Epithelial cell of proximal tubule (primary cell): ENCODE data around the gene NBEAL2. TPM values are rescaled to one million over a fixed set of nuclear protein-coding genes. Genes with fewer than 3 reads are reported as not detected.
"Not testable (repeated sequence)": the region's sequence is repeated elsewhere in the genome, so short reads cannot be mapped to it uniquely, and the experiment has no call there.

ENCODE experiments used
- DNase-seq: peaks from one replicate; pipeline ENCODE4 v3.0.0-alpha.2; 2011; ENCODE audit warnings: low read depth
- H3K4me3 ChIP-seq: 2 replicates; pipeline ENCODE4 v1.5.1; 2011; ENCODE audit warnings: low read depth, mild to moderate bottlenecking, low read length
- total RNA-seq: library from RNA; depleted of rRNA; stranded (reverse); fragments of >200 nt; gene quantifications from 2 replicates; pipeline ENCODE4 v1.2.3, GENCODE V29; 2015
- TF ChIP-seq, protein P1 (sequence below): conservative IDR thresholded peaks from 2 replicates; pipeline ENCODE4 v1.5.1; 2012; ENCODE audit warnings: low read depth, mild to moderate bottlenecking, low read length

NBEAL2 gene
- total RNA-seq, 1 donor from 2014 or later, result 79.7 TPM

DNA sequence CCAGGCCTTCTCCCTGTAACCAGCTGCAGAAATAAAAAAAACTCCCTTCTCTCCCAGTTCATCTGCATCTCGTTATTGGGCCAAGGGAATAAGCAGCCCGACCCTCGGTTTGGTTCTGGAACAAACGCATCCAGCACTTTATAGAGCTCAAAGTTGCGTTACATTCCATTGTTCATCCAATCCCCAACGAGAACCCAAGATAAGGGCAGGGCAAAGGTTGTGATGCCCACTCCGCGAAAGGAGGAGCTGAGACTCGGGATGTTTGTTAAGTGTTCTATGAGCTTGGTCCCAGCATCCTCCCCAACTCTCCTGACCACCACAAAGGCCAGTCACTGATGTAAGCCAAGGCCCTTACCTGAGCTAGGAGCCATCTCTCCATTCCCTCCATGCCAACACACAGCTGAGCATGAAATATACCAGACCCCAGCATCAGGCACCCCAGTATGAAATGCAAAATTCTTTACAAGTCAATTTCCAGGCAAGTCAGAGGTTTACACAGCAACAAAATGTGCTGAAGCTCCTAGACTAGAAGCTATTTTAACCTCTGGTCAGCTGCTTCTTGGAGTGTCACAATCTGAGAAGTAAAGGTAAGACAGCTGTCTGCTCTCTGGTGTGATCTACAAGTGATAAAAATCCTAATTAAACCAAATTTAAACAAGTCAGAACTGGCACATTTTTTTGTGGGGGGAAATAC lies 20.9 kb upstream of the NBEAL2 start:
- H3K4me3 ChIP-seq, result no peak overlapping the region
- no peak for DNase-seq
- TF ChIP-seq, protein P1, sequence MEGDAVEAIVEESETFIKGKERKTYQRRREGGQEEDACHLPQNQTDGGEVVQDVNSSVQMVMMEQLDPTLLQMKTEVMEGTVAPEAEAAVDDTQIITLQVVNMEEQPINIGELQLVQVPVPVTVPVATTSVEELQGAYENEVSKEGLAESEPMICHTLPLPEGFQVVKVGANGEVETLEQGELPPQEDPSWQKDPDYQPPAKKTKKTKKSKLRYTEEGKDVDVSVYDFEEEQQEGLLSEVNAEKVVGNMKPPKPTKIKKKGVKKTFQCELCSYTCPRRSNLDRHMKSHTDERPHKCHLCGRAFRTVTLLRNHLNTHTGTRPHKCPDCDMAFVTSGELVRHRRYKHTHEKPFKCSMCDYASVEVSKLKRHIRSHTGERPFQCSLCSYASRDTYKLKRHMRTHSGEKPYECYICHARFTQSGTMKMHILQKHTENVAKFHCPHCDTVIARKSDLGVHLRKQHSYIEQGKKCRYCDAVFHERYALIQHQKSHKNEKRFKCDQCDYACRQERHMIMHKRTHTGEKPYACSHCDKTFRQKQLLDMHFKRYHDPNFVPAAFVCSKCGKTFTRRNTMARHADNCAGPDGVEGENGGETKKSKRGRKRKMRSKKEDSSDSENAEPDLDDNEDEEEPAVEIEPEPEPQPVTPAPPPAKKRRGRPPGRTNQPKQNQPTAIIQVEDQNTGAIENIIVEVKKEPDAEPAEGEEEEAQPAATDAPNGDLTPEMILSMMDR, result no peak

DNA sequence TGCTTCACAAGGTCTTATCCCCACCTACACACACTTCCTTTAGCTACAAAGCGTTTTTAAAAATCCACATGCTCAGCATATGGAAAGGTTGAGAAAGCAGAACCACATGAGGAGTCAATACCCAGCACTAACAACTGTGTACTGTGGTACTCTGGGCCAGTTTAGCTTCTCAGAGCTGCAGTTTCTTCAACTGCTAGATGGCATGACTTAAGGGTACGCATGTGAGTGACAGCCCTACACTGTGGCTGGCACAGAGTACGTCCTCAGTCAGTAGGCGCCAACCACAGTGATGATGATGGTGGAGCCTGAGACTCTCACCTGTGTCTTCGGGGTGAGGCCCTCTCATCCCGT lies 20.3 kb upstream of the NBEAL2 start:
- no peak overlapping the region for H3K4me3 ChIP-seq
- no peak for DNase-seq
- TF ChIP-seq, protein P1, result no peak

DNA sequence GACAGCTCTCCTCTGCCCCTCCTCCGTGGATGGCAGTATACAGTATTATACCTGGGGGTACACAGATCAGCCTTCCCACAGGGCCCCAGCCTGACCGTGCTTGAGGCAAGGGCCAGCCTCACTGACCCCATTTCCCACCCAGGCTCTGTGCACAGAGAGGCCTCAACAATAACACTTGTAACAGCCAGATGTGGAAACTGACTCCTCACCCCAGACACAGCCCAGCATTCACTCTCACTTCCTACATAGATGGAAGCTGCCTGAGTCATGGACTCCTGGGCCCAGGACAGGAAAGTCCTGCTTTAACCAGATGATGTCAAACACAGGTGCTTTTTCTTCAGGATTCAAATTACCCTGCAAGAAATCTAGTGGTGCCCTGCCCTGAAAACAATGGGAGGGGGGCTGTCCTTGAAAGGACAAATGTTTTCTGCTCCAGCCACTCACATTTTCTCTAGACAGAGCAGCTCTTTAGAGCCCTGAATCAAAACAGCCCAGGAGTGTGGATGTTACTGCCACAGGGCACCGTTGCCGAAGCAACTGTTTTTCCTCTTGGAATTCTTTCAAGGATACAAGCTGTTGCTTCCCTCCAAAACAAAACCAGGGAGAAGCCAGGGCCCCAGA lies 19.3 kb upstream of the NBEAL2 start:
- TF ChIP-seq, protein P1, result no peak
- DNase-seq, result no peak
- no peak overlapping the region for H3K4me3 ChIP-seq

DNA sequence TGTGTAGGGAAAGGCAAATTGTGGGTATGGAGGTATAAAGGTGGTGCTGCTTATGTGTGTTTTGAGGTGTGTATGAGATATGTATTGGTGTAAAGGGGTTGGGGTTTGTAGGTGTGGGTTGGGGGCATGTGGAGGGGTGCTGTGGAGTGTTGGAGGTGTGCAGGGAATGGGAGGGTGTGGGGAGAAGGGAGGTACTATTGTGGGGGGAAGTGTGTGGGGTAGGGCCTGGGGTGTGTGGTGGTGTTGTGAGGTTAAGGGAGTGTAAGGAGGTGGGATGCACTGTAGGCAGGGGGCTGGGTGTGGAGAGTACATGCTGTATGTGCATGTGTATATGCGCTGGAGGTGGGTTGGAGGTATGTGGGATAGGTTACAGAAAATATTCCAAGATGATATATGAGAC lies 18.6 kb upstream of the NBEAL2 start:
- TF ChIP-seq, protein P1, result no peak
- no peak for DNase-seq
- H3K4me3 ChIP-seq, result no peak overlapping the region

DNA sequence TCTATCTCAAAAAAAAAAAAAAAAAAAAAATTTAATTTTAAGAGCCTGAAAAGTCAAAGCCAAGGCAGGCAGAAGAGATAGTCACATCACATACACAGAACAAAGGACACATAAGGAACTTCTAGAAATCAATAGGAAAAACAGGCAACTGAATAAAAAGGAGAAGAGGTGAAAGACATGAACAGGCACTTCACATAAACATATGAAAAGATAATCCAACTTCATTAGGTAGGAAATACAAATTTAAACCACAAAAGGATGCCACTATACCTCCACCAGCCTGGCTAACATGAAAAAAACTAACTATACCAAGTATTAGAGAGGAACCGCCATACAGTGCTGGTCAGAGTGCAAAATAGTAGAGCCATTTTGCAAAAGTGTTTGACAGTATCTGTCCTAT lies 17.0 kb upstream of the NBEAL2 start:
- H3K4me3 ChIP-seq, result no peak overlapping the region
- DNase-seq, result no peak
- TF ChIP-seq, protein P1, result no peak

DNA sequence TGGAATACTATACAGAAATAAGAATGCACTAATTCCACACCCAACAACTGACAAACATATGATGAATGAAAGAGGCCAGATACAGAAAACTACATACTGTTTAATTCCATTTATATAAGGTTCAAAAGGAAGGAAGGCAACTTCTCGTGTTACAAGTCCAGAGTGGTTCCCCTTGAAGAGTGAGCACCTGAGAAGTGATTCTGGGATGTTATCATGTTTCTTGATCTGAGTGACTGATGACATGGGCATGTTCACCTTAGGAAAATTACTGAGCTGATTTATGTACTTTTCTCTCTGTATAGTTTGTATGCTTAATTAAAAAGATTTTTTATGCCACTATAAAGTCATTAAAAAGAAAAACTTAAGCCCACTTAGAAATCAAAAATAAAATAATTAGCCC lies 16.5 kb upstream of the NBEAL2 start:
- DNase-seq, result no peak
- TF ChIP-seq, protein P1, result no peak
- H3K4me3 ChIP-seq, result no peak overlapping the region

DNA sequence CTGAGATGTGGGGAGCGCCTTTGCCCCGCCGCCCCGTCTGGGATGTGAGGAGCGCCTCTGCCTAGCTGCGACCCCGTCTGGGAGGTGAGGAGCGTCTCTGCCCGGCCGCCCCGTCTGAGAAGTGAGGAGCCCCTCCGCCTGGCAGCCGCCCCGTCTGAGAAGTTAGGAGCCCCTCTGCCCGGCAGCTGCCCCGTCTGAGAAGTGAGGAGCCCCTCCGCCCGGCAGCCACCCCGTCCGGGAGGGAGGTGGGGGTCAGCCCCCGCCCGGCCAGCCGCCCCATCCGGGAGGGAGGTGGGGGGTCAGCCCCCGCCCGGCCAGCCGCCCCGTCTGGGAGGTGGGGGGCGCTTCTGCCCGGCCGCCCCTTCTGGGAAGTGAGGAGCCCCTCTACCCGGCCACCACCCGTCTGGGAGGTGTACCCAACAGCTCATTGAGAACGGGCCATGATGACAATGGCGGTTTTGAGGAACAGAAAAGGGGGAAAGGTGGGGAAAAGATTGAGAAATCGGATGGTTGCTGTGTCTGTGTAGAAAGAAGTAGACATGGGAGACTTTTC lies 15.4 kb upstream of the NBEAL2 start:
- DNase-seq, H3K4me3 ChIP-seq: not testable (repeated sequence)
